GM13976 (cell line): Measurements from ENCODE around the gene EFEMP2.

Source experiments
- DNase-seq: peaks from one replicate; pipeline ENCODE4 v3.0.0; 2012; ENCODE audit warnings: low spot score
- in situ Hi-C: fragments of 300-500 bp; cut with MboI; formaldehyde crosslinking; loops from one replicate; pipeline ENCODE4 v1.12.0; 2022; ENCODE audit warnings: low sequenced_read_pairs, mixed read lengths, inconsistent platforms; ENCODE audit not compliant: unreplicated experiment
- TF ChIP-seq, protein P1 (sequence below): IDR thresholded peaks from 2 replicates; pipeline ENCODE4 v1.5.1; 2012; ENCODE audit warnings: borderline replicate concordance, mild to moderate bottlenecking; ENCODE audit not compliant: insufficient read depth; ENCODE audit errors: extremely low read depth, missing control alignments, control extremely low read depth

Gene EFEMP2

DNA sequence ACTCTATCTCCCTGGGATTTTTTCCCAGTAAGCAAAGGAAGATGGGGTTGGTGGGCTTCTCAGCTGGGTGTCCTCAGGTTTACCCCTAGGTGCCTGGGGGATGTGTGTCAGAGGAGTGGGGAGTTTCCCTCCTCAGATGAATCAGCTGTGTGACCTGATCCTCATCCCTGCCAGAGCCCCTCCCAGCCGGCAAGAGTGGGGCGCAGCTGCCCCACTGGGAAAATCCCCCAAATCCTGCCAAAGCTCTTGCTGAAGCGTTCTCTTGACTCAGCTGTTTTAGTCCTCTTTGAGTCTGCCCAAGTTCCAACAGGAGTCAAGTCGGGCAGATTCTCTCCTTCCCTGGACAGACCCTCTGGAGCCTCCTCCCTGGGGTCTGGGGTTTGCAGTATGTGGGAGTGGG, 40.2 kb upstream of the EFEMP2 start:
- in situ Hi-C loops, result no loop called here
- no peak for DNase-seq
- TF ChIP-seq, protein P1, sequence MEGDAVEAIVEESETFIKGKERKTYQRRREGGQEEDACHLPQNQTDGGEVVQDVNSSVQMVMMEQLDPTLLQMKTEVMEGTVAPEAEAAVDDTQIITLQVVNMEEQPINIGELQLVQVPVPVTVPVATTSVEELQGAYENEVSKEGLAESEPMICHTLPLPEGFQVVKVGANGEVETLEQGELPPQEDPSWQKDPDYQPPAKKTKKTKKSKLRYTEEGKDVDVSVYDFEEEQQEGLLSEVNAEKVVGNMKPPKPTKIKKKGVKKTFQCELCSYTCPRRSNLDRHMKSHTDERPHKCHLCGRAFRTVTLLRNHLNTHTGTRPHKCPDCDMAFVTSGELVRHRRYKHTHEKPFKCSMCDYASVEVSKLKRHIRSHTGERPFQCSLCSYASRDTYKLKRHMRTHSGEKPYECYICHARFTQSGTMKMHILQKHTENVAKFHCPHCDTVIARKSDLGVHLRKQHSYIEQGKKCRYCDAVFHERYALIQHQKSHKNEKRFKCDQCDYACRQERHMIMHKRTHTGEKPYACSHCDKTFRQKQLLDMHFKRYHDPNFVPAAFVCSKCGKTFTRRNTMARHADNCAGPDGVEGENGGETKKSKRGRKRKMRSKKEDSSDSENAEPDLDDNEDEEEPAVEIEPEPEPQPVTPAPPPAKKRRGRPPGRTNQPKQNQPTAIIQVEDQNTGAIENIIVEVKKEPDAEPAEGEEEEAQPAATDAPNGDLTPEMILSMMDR, result no peak

DNA sequence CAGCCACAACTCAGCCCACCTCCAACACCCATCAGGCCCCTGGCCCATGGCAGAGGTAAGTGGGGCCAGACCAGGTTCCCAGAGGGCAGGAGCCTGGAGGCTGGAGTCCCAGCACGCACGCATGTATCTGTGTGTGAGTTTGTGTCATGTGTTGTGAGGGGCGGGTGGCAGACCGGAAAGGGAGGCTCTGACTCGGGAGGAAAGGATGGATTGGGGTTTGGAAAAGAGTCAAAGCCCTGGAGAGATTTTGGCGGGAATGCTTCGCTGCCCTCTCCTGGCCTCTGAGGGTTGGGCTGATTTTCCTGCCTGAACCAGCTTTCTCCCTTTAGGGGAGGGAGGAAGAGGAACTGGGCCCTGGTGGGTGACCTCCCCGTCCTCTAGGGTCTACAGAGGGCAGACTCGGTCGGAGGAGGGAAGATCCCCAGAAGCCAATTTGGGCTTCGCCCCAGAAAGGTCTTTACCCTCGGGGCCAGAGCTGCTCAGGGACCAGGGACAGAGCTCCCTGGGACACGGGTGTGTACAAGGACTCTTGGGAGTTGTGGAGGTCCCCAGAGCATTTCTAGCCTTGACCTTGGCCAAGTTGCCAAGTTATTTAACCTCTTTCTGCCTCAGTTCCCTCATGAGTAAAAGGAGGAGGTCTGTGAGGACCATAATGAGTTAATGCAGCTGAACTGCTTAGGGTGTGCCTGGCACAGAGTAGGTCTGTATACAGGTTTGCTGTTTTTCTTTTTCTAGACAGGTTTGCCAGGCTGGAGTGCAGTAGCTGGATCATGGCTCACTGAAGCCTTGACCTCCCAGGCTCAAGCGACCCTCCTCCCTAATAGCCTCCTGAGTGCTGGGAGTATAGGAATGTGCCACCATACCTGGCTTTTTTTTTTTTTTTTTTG, 39.3 kb upstream of the EFEMP2 start:
- TF ChIP-seq, protein P1, result no peak
- DNase-seq, result no peak
- in situ Hi-C loops, result no loop called here

DNA sequence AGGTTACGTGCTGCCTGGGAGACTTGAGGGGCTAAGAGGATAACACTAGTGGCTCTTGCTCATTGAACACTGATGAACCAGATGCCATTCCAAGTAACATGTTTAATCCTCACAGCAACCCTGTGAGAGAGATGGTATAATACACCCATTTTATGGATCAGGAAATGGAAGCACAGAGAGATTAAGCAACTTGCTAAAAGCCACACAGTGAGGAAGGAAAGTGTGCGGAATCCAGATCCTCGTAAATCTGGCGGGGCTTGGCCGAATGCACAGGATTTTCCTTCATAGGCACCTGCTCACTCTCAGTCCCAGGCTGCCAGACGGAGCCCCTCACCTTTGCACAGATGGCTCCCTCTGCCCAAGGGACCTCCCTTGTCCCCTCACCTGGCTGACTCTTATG, 35.3 kb upstream of the EFEMP2 start:
- in situ Hi-C loops, result no loop called here
- TF ChIP-seq, protein P1, result no peak
- no peak for DNase-seq

DNA sequence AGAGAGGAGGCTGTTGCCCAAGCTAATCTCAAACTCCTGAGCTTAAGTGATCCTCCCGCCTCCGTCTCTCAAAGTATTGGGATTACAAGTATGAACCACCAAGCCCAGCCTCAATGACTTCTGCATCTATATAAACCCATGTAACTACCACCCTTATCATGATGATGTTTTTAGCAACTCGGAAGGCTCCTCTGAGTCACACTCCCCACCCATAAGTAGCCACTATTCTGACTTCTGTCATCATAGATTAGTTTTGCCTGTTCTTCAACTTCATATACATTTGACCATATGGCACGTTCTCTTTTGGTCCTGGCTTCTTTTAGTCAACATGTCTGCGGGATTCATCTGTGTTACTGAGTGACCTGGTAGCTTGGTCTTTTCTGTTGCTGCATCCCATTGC, 34.0 kb upstream of the EFEMP2 start:
- TF ChIP-seq, protein P1, result no peak
- no peak for DNase-seq
- in situ Hi-C loops, result no loop called here

DNA sequence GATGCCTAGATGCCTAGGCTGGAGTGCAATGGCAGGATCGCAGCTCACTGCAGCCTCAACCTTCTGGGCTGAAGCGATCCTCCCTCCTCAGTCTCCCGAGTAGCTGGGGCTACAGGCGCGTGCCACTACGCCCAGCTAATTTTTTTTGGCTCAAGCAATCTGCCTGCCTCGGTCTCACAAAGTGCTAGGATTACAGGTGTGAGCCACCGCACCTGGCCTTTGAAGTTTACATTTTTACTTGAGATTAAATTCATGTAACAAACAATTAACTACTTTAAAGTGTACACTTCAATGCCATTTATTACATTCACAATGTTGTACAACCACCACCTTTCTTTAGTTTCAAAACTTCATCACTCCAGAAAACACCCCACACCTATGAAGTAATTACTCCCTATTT, 31.1 kb upstream of the EFEMP2 start:
- in situ Hi-C loops, result no loop called here
- DNase-seq, result no peak
- TF ChIP-seq, protein P1, result no peak

DNA sequence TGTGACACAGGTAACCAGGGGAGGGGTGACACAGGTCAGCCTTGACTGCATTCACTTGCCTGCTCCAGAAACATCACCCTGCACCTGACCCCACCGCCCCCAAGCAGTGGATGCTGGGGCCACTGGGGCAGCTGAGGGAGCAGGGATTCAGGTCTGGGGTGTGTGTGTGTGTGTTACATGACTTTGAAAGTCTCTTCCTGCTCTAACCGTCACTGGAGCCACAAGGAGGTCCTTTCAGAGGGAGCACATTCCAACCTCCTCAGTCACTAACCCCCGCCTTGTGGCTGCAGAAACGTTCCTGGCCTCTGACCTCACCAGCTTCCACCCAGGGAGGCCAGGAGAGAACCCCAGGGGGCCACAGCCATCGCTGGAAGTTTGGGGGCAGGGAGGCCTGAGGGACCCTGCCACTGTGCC, 30.5 kb upstream of the EFEMP2 start:
- DNase-seq, result no peak
- TF ChIP-seq, protein P1, result no peak
- in situ Hi-C loops, result no loop called here
